H1 (cell line): ENCODE measurements around the gene GRK6.

ENCODE experiments used
- EP300 ChIP-seq, 2 experiments: IDR thresholded peaks; 1 replicate in 1 of 2; 2 replicates in 1 of 2; pipeline ENCODE4 v1.6.1; 2011 to 2012; ENCODE audit warnings: low read depth in 2 of 2, low read length in 2 of 2, mild to moderate bottlenecking in 2 of 2, borderline replicate concordance in 1 of 2, inconsistent platforms in 1 of 2, moderate library complexity in 1 of 2
- NRF1 ChIP-seq: IDR thresholded peaks from 2 replicates; pipeline ENCODE4 v1.6.1; 2011; ENCODE audit warnings: mild to moderate bottlenecking, low read depth, low read length, improper control_type of control experiment

DNA sequence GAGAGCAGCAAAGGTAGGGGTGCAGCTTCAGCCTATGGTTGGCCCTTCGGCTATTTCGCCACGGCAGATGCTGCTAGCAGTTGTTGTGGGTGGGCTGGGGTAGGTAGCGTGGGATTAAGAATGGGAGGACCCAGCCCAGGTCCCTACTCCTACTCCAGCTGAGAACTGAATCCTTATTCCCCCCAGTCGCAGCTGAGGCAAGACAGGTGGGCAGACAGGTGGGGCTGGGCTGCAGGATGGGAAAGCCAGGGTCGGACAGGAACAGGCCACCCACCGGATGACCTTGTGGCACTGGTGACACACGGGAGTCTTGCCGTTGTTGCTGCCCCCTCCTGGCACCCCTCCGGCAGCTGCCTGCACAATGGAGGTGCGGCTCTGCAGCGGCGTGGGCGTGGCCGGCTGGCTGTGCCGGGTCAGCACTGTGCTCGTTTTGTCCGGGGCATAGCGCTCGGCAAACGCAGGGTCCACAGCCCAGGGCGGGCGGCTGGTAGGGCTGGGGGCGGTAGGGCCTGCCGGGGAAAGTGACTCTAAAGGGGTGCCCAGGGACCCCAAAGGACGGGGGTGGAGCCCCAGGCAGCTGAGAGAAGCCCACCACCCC, 62.7 kb downstream of the GRK6 start:
- TF ChIP-seq EP300 (IDR thresholded peaks at IDR 0.05; ENCODE audit: borderline replicate concordance in 1 of 2, low read depth in 2 of 2, low read length in 2 of 2) (no peak), NRF1 (no peak)
